ENCODE measurements around the gene RHBDD1. TPM values are rescaled to one million over a fixed set of nuclear protein-coding genes. Genes with fewer than 3 reads are reported as not detected.

Gene RHBDD1
- total RNA-seq, 1 donor from 2014 or later, result 32.7 TPM

- TF ChIP-seq CTCF (IDR thresholded peaks at IDR 0.05; ENCODE audit: unreplicated experiment), result no peak
- Mint-ChIP-seq H3K27ac (no peak overlapping the region), H3K4me3 (ENCODE audit: low read depth) (no peak overlapping the region), H3K9me3 (ENCODE audit: low read depth) (peaks cover 3% of the 10 kb centered on the region), H3K4me1 (ENCODE audit: low read depth) (no peaks in the 10 kb centered on the region), H3K27me3 (no peaks in the 10 kb centered on the region), H3K36me3 (ENCODE audit: insufficient read depth) (peaks cover 4% of the 10 kb centered on the region)
- DNase-seq (ENCODE audit: low spot score, unreplicated experiment), result no peak
Measured at GRCh38 chr2:226915846-226916360, 80.0 kb downstream of the RHBDD1 start.

GRCh38 chr2:226916669-226917068, 80.8 kb downstream of the RHBDD1 start:
- Mint-ChIP-seq H3K27me3 (no peaks in the 10 kb centered on the region), H3K27ac (no peak overlapping the region), H3K9me3 (ENCODE audit: low read depth) (peaks cover 7% of the 10 kb centered on the region), H3K4me1 (ENCODE audit: low read depth) (no peaks in the 10 kb centered on the region), H3K36me3 (ENCODE audit: insufficient read depth) (peaks cover 4% of the 10 kb centered on the region), H3K4me3 (ENCODE audit: low read depth) (no peak overlapping the region)
- DNase-seq (ENCODE audit: low spot score, unreplicated experiment), result no peak
- TF ChIP-seq CTCF (IDR thresholded peaks at IDR 0.05; ENCODE audit: unreplicated experiment), result no peak

- TF ChIP-seq CTCF (IDR thresholded peaks at IDR 0.05; ENCODE audit: unreplicated experiment), result no peak
- DNase-seq (ENCODE audit: low spot score, unreplicated experiment), result no peak
- Mint-ChIP-seq H3K4me1 (ENCODE audit: low read depth) (no peaks in the 10 kb centered on the region), H3K27me3 (no peaks in the 10 kb centered on the region), H3K36me3 (ENCODE audit: insufficient read depth) (peaks cover 2% of the 10 kb centered on the region), H3K27ac (no peak overlapping the region), H3K9me3 (ENCODE audit: low read depth) (peaks cover 21% of the 10 kb centered on the region), H3K4me3 (ENCODE audit: low read depth) (no peak overlapping the region)
Measured at GRCh38 chr2:226932443-226932842, 96.6 kb downstream of the RHBDD1 start.

GRCh38 chr2:226934546-226935201, 98.8 kb downstream of the RHBDD1 start:
- H3K27ac Mint-ChIP-seq, result no peak overlapping the region
- no peak for DNase-seq (ENCODE audit: low spot score, unreplicated experiment)
- no peaks in the 10 kb centered on the region for H3K27me3 Mint-ChIP-seq
- H3K9me3 Mint-ChIP-seq (ENCODE audit: low read depth), result peaks cover 9% of the 10 kb centered on the region
- TF ChIP-seq CTCF (IDR thresholded peaks at IDR 0.05; ENCODE audit: unreplicated experiment), result no peak
- H3K4me3 Mint-ChIP-seq (ENCODE audit: low read depth), result no peak overlapping the region
- peaks cover 4% of the 10 kb centered on the region for H3K36me3 Mint-ChIP-seq (ENCODE audit: insufficient read depth)
- no peaks in the 10 kb centered on the region for H3K4me1 Mint-ChIP-seq (ENCODE audit: low read depth)

GRCh38 chr2:226943862-226944620, 108.2 kb downstream of the RHBDD1 start:
- no peak for DNase-seq (ENCODE audit: low spot score, unreplicated experiment)
- Mint-ChIP-seq H3K9me3 (ENCODE audit: low read depth) (peaks cover 19% of the 10 kb centered on the region), H3K27ac (no peak overlapping the region), H3K27me3 (no peaks in the 10 kb centered on the region), H3K4me3 (ENCODE audit: low read depth) (no peak overlapping the region), H3K4me1 (ENCODE audit: low read depth) (no peaks in the 10 kb centered on the region), H3K36me3 (ENCODE audit: insufficient read depth) (peaks cover 12% of the 10 kb centered on the region)
- no peak for TF ChIP-seq CTCF (IDR thresholded peaks at IDR 0.05; ENCODE audit: unreplicated experiment)

All from progenitor cell of endocrine pancreas (in vitro differentiated cells).